Right lobe of liver (tissue), 6 donors: ENCODE measurements around the gene GJA4. TPM values are rescaled to one million over a fixed set of nuclear protein-coding genes. Genes with fewer than 3 reads are reported as not detected.

Source experiments
- ATAC-seq, 4 donors: fragments of 200-7000 bp; cut with Tn5 transposase; one replicate each; pipeline ENCODE4 v1.9.1; 2020; ENCODE audit warnings: mild to moderate bottlenecking in 4 of 4, moderate library complexity in 4 of 4
- DNase-seq, 3 donors: peaks; one replicate each; pipeline ENCODE4 v3.0.0-alpha.2; 2020
- H3K27ac ChIP-seq, 3 donors: fragments of 200-600 bp; one replicate each; pipeline ENCODE4 v1.8.0; 2022
- H3K27me3 ChIP-seq, 2 donors: fragments of 200-600 bp; one replicate each; pipeline ENCODE4 v1.8.0; 2022
- H3K36me3 ChIP-seq, 4 donors: fragments of 200-600 bp; sonication (generic) in 1 of 4; one replicate each; pipeline versions ENCODE4 v1.5.1 to v1.8.0; 2017 to 2022; ENCODE audit warnings: control low read depth in 1 of 4
- H3K4me1 ChIP-seq, 4 donors: fragments of 200-600 bp; sonication (generic) in 1 of 4; one replicate each; pipeline versions ENCODE4 v1.5.1 to v1.8.0; 2017 to 2022; ENCODE audit warnings: control low read depth in 1 of 4
- H3K4me3 ChIP-seq, 3 donors: fragments of 200-600 bp; one replicate each; pipeline ENCODE4 v1.8.0; 2022
- H3K9me3 ChIP-seq, 4 donors: fragments of 200-600 bp; sonication (generic) in 1 of 4; one replicate each; pipeline versions ENCODE4 v1.5.1 to v1.8.0; 2017 to 2022; ENCODE audit warnings: control low read depth in 1 of 4
- POLR2A ChIP-seq: fragments of 450-650 bp; IDR thresholded peaks from one replicate; pipeline ENCODE4 v1.6.1; 2017; ENCODE audit warnings: antibody characterized with exemption, mild to moderate bottlenecking
- WGBS: methylation state at CpG from one replicate; pipeline ENCODE4 v1.1.6; 2018; ENCODE audit warnings: low coverage, low lambda C conversion rate; ENCODE audit not compliant: insufficient coverage; ENCODE audit errors: missing lambda C conversion rate; 5-methylcytosine and 5-hydroxymethylcytosine counted together
- intact Hi-C, 2 donors: fragments of 100-400 bp; cut with DNase I; formaldehyde crosslinking; loops; one replicate each; pipeline versions ENCODE4 v1.11.2 to v1.14.1; 2022
- total RNA-seq, 6 experiments: library from RNA; depleted of rRNA in 2 of 6; stranded (reverse); fragments of >200 nt in 2 of 6; fragmentation: NEBNext Ultra II Directional in 3 of 6; extraction: Animal tissue kit (Norgen Biotek cat#: 25700) in 3 of 6; gene quantifications; one replicate each; pipeline versions ENCODE4 v1.1.0 to v1.2.4, GENCODE V29; 2016 to 2023
- TF ChIP-seq, protein P1 (sequence below), 4 donors: fragments of 200-600 bp in 3 of 4; fragments of 450-650 bp in 1 of 4; IDR thresholded peaks; one replicate each; pipeline versions ENCODE4 v1.5.1 to v1.8.0; 2016 to 2022; ENCODE audit warnings: antibody characterized with exemption in 4 of 4, mild to moderate bottlenecking in 2 of 4
- donor health status: DM: no; HTN: yes; CAD: no.
- donor health status: DM: no; HTN: no; CAD: no.
- donor health status: DM: no; HTN: no; CAD: no.
- donor health status: DM: no; HTN: yes; CAD: no.
- donor health status: DM: no; HTN: yes; CAD: no.

GJA4 gene
- total RNA-seq, 6 experiments from 2014 or later: 4.3 to 21.8 (median 7.6) TPM

DNA sequence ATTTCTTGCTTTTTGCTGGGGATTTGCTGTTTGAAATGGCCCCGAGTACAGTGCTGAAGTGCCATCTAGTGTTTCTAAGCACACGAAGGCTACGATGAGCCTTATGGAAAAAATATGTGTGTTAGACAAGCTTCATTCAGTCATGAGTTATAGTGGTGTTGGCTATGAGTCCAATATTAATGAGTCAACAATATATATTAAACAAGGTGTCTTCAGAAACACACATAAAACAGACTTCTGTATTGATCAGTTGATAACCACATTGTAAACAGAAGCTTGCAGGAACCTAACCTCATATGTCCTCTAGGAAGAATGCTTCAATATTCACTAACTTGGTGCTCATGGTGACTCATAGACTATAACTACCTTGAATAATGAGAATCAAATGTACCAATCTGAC, 39.6 kb upstream of the GJA4 start:
- H3K36me3 ChIP-seq: no peaks in the 10 kb centered on the region
- no peak for ATAC-seq
- no peak for DNase-seq
- H3K27ac ChIP-seq: no peak overlapping the region
- WGBS: 91% methylated on average over 3 of the region's 3 CpGs
- no peaks in the 10 kb centered on the region for H3K27me3 ChIP-seq
- H3K9me3 ChIP-seq: no peaks in the 10 kb centered on the region
- H3K4me3 ChIP-seq: no peak overlapping the region
- no peak for TF ChIP-seq POLR2A
- TF ChIP-seq, protein P1, sequence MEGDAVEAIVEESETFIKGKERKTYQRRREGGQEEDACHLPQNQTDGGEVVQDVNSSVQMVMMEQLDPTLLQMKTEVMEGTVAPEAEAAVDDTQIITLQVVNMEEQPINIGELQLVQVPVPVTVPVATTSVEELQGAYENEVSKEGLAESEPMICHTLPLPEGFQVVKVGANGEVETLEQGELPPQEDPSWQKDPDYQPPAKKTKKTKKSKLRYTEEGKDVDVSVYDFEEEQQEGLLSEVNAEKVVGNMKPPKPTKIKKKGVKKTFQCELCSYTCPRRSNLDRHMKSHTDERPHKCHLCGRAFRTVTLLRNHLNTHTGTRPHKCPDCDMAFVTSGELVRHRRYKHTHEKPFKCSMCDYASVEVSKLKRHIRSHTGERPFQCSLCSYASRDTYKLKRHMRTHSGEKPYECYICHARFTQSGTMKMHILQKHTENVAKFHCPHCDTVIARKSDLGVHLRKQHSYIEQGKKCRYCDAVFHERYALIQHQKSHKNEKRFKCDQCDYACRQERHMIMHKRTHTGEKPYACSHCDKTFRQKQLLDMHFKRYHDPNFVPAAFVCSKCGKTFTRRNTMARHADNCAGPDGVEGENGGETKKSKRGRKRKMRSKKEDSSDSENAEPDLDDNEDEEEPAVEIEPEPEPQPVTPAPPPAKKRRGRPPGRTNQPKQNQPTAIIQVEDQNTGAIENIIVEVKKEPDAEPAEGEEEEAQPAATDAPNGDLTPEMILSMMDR (IDR thresholded peaks at IDR 0.05): no peak
- H3K4me1 ChIP-seq: no peaks in the 10 kb centered on the region
- intact Hi-C loops: no loop called here

DNA sequence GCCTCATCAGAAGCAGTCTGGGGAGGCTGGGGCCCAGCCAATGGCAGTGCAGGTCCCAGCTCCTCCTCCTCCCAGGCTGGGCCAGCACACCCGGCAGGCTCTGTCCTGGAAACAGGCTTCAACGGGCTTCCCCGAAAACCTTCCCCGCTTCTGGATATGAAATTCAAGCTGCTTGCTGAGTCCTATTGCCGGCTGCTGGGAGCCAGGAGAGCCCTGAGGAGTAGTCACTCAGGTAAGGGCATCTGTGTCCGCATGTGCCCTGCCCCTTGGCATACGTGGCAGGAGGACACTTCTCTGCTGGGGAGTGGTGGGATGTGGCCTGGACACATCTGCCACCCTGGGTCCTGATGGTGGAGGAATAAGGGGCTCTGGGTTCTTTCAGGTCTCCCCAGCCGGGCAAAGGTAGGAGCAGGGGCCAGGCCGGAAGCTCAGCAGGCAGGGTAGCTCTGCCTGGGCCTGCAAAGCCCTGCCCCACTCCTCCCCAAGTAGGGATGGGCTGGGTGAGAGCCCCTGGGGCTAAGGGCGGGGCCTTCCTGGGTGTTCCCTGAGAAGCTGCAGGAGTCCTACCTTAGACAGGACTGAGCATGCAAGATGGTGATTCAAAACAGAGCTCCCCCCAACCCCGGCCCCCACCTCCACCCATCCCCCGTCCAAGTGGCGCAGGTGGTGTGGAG, 37.7 kb upstream of the GJA4 start, which contains the start of gene GJB5:
TSS of gene GJB5 (plus strand) at position 84 of the 674 bp plus-strand sequence. CDS start 2,284 bp downstream, outside the sequence.
- Histone ChIP-seq H3K27me3 (no peaks in the 10 kb centered on the region), H3K4me1 (no peaks in the 10 kb centered on the region), H3K9me3 (no peaks in the 10 kb centered on the region), H3K36me3 (no peaks in the 10 kb centered on the region), H3K27ac (no peak within 1 kb of the TSS), H3K4me3 (no peak within 1 kb of the TSS)
- TF ChIP-seq, protein P1 (IDR thresholded peaks at IDR 0.05): no peak
- no peak for TF ChIP-seq POLR2A
- WGBS: 57% methylated on average over 6 of the region's 13 CpGs
- DNase-seq (no peak), ATAC-seq (no peak)
- intact Hi-C loops: no loop called here

DNA sequence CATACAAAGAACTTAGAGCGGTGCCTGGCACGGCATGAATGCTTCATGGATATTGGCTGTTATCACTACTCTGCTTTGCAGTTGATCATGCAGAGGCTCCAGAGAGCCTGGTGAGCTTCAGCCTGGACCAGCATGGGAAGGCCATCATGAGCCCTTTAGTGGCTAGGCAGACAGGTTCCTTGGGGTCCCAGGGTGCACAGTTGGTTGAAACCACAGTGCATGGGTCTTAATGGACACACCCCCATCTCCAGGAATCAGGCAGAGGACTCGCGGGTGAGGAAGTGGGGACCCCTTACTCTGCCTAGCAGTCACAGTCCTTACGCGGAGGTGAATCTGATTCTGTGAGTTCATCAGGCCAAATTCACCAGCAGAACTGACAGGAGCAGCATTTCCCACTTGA, 36.8 kb upstream of the GJA4 start:
- intact Hi-C loops: no loop called here
- Histone ChIP-seq H3K36me3 (no peaks in the 10 kb centered on the region), H3K4me3 (no peak overlapping the region), H3K27me3 (no peaks in the 10 kb centered on the region), H3K4me1 (no peaks in the 10 kb centered on the region), H3K9me3 (no peaks in the 10 kb centered on the region), H3K27ac (no peak overlapping the region)
- no peak for ATAC-seq
- DNase-seq: no peak
- TF ChIP-seq, protein P1 (IDR thresholded peaks at IDR 0.05): no peak
- TF ChIP-seq POLR2A: no peak
- WGBS: 85% methylated on average over 6 of the region's 6 CpGs

DNA sequence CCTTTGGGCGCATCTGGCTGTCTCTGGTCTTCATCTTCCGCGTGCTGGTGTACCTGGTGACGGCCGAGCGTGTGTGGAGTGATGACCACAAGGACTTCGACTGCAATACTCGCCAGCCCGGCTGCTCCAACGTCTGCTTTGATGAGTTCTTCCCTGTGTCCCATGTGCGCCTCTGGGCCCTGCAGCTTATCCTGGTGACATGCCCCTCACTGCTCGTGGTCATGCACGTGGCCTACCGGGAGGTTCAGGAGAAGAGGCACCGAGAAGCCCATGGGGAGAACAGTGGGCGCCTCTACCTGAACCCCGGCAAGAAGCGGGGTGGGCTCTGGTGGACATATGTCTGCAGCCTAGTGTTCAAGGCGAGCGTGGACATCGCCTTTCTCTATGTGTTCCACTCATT, 35.4 kb upstream of the GJA4 start:
- H3K4me3 ChIP-seq: no peak overlapping the region
- 86% methylated on average over 4 of the region's 21 CpGs for WGBS
- H3K4me1 ChIP-seq: no peaks in the 10 kb centered on the region
- TF ChIP-seq POLR2A: no peak
- H3K27me3 ChIP-seq: no peaks in the 10 kb centered on the region
- no peak overlapping the region for H3K27ac ChIP-seq
- DNase-seq (no peak), ATAC-seq (no peak)
- intact Hi-C loops: no loop called here
- H3K36me3 ChIP-seq: no peaks in the 10 kb centered on the region
- H3K9me3 ChIP-seq: no peaks in the 10 kb centered on the region

DNA sequence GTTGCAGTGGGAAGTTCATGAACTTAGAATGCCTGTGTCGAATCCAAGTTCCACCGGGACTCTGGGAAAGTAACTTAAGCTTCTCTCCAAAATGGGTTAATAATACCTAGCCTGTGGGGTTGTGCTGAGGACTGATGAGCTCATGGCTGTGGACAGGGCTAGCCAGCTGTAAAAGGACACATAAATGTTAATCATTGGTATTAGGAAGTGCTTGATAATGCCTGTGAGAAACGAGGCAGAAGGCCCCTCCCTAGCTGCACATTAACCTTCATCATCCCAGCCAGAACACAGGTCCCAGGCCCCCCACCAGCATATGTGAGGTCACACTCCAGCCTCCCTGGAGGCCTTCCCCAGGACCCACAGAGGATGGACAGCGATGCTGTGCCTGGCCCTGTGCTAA, 34.0 kb upstream of the GJA4 start:
- Histone ChIP-seq H3K4me3 (no peak overlapping the region), H3K27me3 (no peaks in the 10 kb centered on the region), H3K4me1 (no peaks in the 10 kb centered on the region), H3K9me3 (no peaks in the 10 kb centered on the region), H3K36me3 (no peaks in the 10 kb centered on the region), H3K27ac (no peak overlapping the region)
- no peak for TF ChIP-seq POLR2A
- TF ChIP-seq, protein P1 (IDR thresholded peaks at IDR 0.05): no peak
- WGBS: 39% methylated on average over 2 of the region's 4 CpGs
- no peak for ATAC-seq
- DNase-seq: no peak
- intact Hi-C loops: no loop called here
